Femur (tissue), 1 donor: Measurements from ENCODE around the gene GPRC5B.

ENCODE experiments used
- DNase-seq: peaks from one replicate; pipeline ENCODE4 v3.0.0-alpha.2; 2017

The GPRC5B gene

GRCh38 chr16:19868421-19868820, 16.2 kb downstream of the GPRC5B start:
- no peak for DNase-seq

GRCh38 chr16:19864566-19864965, 20.1 kb downstream of the GPRC5B start:
- no peak for DNase-seq

GRCh38 chr16:19863990-19864389, 20.7 kb downstream of the GPRC5B start:
- DNase-seq: no peak

GRCh38 chr16:19861811-19862327, 22.8 kb downstream of the GPRC5B start:
- no peak for DNase-seq

- DNase-seq: no peak
Measured at GRCh38 chr16:19861133-19861532, 23.5 kb downstream of the GPRC5B start.

- no peak for DNase-seq
Measured at GRCh38 chr16:19860166-19861041, 24.2 kb downstream of the GPRC5B start.

- no peak for DNase-seq
Measured at GRCh38 chr16:19859603-19860002, 25.0 kb downstream of the GPRC5B start.

GRCh38 chr16:19859166-19859565, 25.5 kb downstream of the GPRC5B start:
- no peak for DNase-seq

GRCh38 chr16:19858340-19859018, 26.2 kb downstream of the GPRC5B start:
- no peak for DNase-seq

GRCh38 chr16:19857593-19858339, 26.9 kb downstream of the GPRC5B start:
- DNase-seq: no peak

GRCh38 chr16:19856120-19856519, 28.5 kb downstream of the GPRC5B start:
- no peak for DNase-seq

- no peak for DNase-seq
Measured at GRCh38 chr16:19854543-19854876, 30.1 kb downstream of the GPRC5B start.

- DNase-seq: no peak
Measured at GRCh38 chr16:19853742-19854542, 30.7 kb downstream of the GPRC5B start.

GRCh38 chr16:19853132-19853741, 31.4 kb downstream of the GPRC5B start:
- DNase-seq: no peak

- no peak for DNase-seq
Measured at GRCh38 chr16:19851476-19851875, 33.2 kb downstream of the GPRC5B start.

- DNase-seq: no peak
Measured at GRCh38 chr16:19850131-19850817, 34.4 kb downstream of the GPRC5B start.

GRCh38 chr16:19848756-19849155, 35.9 kb downstream of the GPRC5B start:
- DNase-seq: no peak

- no peak for DNase-seq
Measured at GRCh38 chr16:19846436-19846835, 38.2 kb downstream of the GPRC5B start.

- DNase-seq: no peak
Measured at GRCh38 chr16:19844945-19845641, 39.6 kb downstream of the GPRC5B start.

GRCh38 chr16:19843371-19843770, 41.3 kb downstream of the GPRC5B start:
- no peak for DNase-seq
